ENCODE results near the gene WDR64.
"Not testable (repeated sequence)": the region's sequence is repeated elsewhere in the genome, so short reads cannot be mapped to it uniquely, and the experiment has no call there.

DNA sequence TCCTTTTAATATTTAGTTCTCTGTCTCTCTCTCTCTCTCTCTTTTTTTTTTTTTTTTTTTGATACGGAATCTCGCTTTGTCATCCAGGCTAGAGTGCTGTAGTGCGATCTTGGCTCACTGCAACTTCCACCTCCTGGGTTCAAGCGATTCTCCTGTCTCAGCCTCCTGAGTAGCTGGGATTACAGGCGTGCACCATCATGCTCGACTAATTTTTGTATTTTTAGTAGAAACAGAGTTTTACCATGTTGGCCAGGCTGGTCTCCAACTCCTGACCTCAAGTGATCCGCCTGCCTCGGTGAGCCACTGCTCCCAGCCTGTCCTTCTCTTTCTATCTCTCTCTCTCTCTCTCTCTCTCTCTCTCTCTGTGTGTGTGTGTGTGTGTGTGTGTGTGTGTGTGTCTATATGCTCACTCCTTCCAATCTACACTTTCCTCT is 83.4 kb downstream of the WDR64 start:
- TF ChIP-seq, protein P1, sequence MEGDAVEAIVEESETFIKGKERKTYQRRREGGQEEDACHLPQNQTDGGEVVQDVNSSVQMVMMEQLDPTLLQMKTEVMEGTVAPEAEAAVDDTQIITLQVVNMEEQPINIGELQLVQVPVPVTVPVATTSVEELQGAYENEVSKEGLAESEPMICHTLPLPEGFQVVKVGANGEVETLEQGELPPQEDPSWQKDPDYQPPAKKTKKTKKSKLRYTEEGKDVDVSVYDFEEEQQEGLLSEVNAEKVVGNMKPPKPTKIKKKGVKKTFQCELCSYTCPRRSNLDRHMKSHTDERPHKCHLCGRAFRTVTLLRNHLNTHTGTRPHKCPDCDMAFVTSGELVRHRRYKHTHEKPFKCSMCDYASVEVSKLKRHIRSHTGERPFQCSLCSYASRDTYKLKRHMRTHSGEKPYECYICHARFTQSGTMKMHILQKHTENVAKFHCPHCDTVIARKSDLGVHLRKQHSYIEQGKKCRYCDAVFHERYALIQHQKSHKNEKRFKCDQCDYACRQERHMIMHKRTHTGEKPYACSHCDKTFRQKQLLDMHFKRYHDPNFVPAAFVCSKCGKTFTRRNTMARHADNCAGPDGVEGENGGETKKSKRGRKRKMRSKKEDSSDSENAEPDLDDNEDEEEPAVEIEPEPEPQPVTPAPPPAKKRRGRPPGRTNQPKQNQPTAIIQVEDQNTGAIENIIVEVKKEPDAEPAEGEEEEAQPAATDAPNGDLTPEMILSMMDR (IDR thresholded peaks at IDR 0.05): not testable (repeated sequence)
- not testable (repeated sequence) for TF ChIP-seq POLR2A (IDR thresholded peaks at IDR 0.05)

Data from heart left ventricle (tissue), 13 donors.